Panc1 (cell line): ENCODE results near the gene TRIM54.

ENCODE experiments used
- CTCF ChIP-seq: fragments of 450-650 bp; IDR thresholded peaks from 2 replicates; pipeline ENCODE4 v1.5.1; 2017; ENCODE audit warnings: mild to moderate bottlenecking
- REST ChIP-seq, 2 experiments: IDR thresholded peaks; 2 replicates each; pipeline ENCODE4 v1.6.1; 2011 to 2012; ENCODE audit warnings: low read depth in 2 of 2, control low read depth in 1 of 2, low read length in 1 of 2, mild to moderate bottlenecking in 1 of 2, moderate library complexity in 1 of 2; ENCODE audit not compliant: insufficient read depth in 1 of 2

- no peak for TF ChIP-seq CTCF
- TF ChIP-seq REST (IDR thresholded peaks at IDR 0.05; ENCODE audit: insufficient read depth in 1 of 2, low read depth in 2 of 2, low read length in 1 of 2) = no peak
Measured at GRCh38 chr2:27243391-27244130, 38.7 kb upstream of the TRIM54 start.
